ENCODE data around the gene CNKSR3.

GRCh38 chr6:154407440-154407839 lies 103.0 kb downstream of the CNKSR3 start:
- no peak for TF ChIP-seq POLR2A (IDR thresholded peaks at IDR 0.05; ENCODE audit: low read length)
- no peak for TF ChIP-seq GATA1 (IDR thresholded peaks at IDR 0.05; ENCODE audit: low read depth, low read length)

Data from erythroblast (primary cell).